Measurements from ENCODE around the gene THAP12.

GRCh38 chr11:76424379-76424778, 43.4 kb upstream of the THAP12 start:
- TF ChIP-seq SMAD3 (CRISPR knock-in tag; IDR thresholded peaks at IDR 0.05; ENCODE audit: borderline replicate concordance), result no peak
- no peak for TF ChIP-seq CREM (CRISPR knock-in tag; IDR thresholded peaks at IDR 0.05)
- no peak for TF ChIP-seq TCF7 (CRISPR knock-in tag; IDR thresholded peaks at IDR 0.05; ENCODE audit: low read depth)
- no peak for TF ChIP-seq ZNF416 (CRISPR knock-in tag; IDR thresholded peaks at IDR 0.05)
- TF ChIP-seq, protein P1, sequence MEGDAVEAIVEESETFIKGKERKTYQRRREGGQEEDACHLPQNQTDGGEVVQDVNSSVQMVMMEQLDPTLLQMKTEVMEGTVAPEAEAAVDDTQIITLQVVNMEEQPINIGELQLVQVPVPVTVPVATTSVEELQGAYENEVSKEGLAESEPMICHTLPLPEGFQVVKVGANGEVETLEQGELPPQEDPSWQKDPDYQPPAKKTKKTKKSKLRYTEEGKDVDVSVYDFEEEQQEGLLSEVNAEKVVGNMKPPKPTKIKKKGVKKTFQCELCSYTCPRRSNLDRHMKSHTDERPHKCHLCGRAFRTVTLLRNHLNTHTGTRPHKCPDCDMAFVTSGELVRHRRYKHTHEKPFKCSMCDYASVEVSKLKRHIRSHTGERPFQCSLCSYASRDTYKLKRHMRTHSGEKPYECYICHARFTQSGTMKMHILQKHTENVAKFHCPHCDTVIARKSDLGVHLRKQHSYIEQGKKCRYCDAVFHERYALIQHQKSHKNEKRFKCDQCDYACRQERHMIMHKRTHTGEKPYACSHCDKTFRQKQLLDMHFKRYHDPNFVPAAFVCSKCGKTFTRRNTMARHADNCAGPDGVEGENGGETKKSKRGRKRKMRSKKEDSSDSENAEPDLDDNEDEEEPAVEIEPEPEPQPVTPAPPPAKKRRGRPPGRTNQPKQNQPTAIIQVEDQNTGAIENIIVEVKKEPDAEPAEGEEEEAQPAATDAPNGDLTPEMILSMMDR (IDR thresholded peaks at IDR 0.05), result no peak
- no peak for TF ChIP-seq USF1 (CRISPR knock-in tag; IDR thresholded peaks at IDR 0.05)
